ENCODE measurements around the gene ANKDD1B. TPM values are rescaled to one million over a fixed set of nuclear protein-coding genes. Genes with fewer than 3 reads are reported as not detected.
A peak's percentile ranks its signal among the peaks of the same experiment; 100 is the strongest.

The ANKDD1B gene
- total and polyA plus RNA-seq, 2 of the 13 experiments (the other 11 are each of a cell fraction or from before 2014, with no cell fraction given), result 0.12 to 0.27 TPM

- 0 out of 2 replicates have a peak, but pooled peaks have one; percentile 43 for TF ChIP-seq ZNF121 (CRISPR knock-in tag; IDR thresholded peaks at IDR 0.05)
- 0 out of 2 replicates have a peak, but pooled peaks have one; percentile 6 for TF ChIP-seq PPARG (CRISPR knock-in tag; conservative IDR thresholded peaks at IDR 0.05)
- no peak for TF ChIP-seq ZNF260 (CRISPR knock-in tag; IDR thresholded peaks at IDR 0.05; ENCODE audit: borderline replicate concordance, low read depth)
- TF ChIP-seq ZNF768 (CRISPR knock-in tag; IDR thresholded peaks at IDR 0.05), result peak; percentile 25; the same call in 1 of the 2 replicates
- no peak for TF ChIP-seq KLF6 (CRISPR knock-in tag; IDR thresholded peaks at IDR 0.05)
- no peak for TF ChIP-seq FUBP1 (CRISPR knock-in tag; IDR thresholded peaks at IDR 0.05; ENCODE audit: borderline replicate concordance)
- peak; percentile 61; the same call in 1 of the 2 replicates for TF ChIP-seq ZNF501 (CRISPR knock-in tag; IDR thresholded peaks at IDR 0.05)
- no peak for TF ChIP-seq ZNF577 (CRISPR knock-in tag; IDR thresholded peaks at IDR 0.05; ENCODE audit: borderline replicate concordance, low read depth)
- no peak for TF ChIP-seq ZBTB33 (CRISPR knock-in tag; IDR thresholded peaks at IDR 0.05)
- peak; percentile 58; the same call in 1 of the 2 replicates for TF ChIP-seq HIVEP1 (CRISPR knock-in tag; IDR thresholded peaks at IDR 0.05)
- no peak for TF ChIP-seq ZNF552 (CRISPR knock-in tag; IDR thresholded peaks at IDR 0.05; ENCODE audit: borderline replicate concordance)
- peak; percentile 57 for TF ChIP-seq PHF8 (CRISPR knock-in tag; IDR thresholded peaks at IDR 0.05)
- peak; percentile 62; the same call in 1 of the 2 replicates for TF ChIP-seq ZSCAN25 (CRISPR knock-in tag; IDR thresholded peaks at IDR 0.05)
- no peak for TF ChIP-seq GTF2F1 (IDR thresholded peaks at IDR 0.05; ENCODE audit: low read length)
- TF ChIP-seq KLF11 (CRISPR knock-in tag; IDR thresholded peaks at IDR 0.05), result no peak
- TF ChIP-seq ZFY (CRISPR knock-in tag; IDR thresholded peaks at IDR 0.05), result peak; percentile 67
- TF ChIP-seq MLLT10 (CRISPR knock-in tag; IDR thresholded peaks at IDR 0.05), result no peak
- TF ChIP-seq AFF4 (CRISPR knock-in tag; IDR thresholded peaks at IDR 0.05), result no peak
- TF ChIP-seq LCORL (IDR thresholded peaks at IDR 0.05), result no peak
- no peak for TF ChIP-seq LCORL (CRISPR knock-in tag; IDR thresholded peaks at IDR 0.05)
- peak; percentile 72; the same call in 1 of the 2 replicates for TF ChIP-seq THAP7 (CRISPR knock-in tag; IDR thresholded peaks at IDR 0.05)
Observed at GRCh38 chr5:75611311-75612225, at the start of gene ANKDD1B (continued).
